HEK293T (cell line): ENCODE results near the gene CDC25C.

ENCODE experiments used
- CTCF ChIA-PET: fragments of 350-600 bp; formaldehyde crosslinking; extraction: SDS; loops from one replicate; lab custom pipeline; 2021; ENCODE audit warnings: antibody characterized with exemption, inconsistent platforms; lab: Yijun Ruan, JAX
- POLR2A ChIA-PET: fragments of 350-600 bp; formaldehyde crosslinking; extraction: SDS; loops from one replicate; lab custom pipeline; 2020; ENCODE audit warnings: antibody characterized with exemption, inconsistent platforms; lab: Yijun Ruan, JAX
- DNase-seq: peaks from one replicate; pipeline ENCODE4 v3.0.0; 2012; ENCODE audit warnings: mixed read lengths; ENCODE audit errors: extremely low spot score
- ARNT ChIP-seq: fragments of 450-650 bp; IDR thresholded peaks from 2 replicates; pipeline ENCODE4 v1.6.1; 2017; ENCODE audit warnings: mild to moderate bottlenecking
- BHLHE40 ChIP-seq: fragments of 450-650 bp; IDR thresholded peaks from 2 replicates; pipeline ENCODE4 v1.6.1; 2016; ENCODE audit warnings: mild to moderate bottlenecking, moderate library complexity, borderline replicate concordance
- CTBP1 ChIP-seq: fragments of 450-650 bp; IDR thresholded peaks from 2 replicates; pipeline ENCODE4 v1.6.1; 2016; ENCODE audit warnings: borderline replicate concordance
- ELF4 ChIP-seq: fragments of 450-650 bp; IDR thresholded peaks from 2 replicates; pipeline ENCODE4 v1.6.1; 2017; ENCODE audit warnings: antibody characterized with exemption
- FOXA1 ChIP-seq: fragments of 450-650 bp; IDR thresholded peaks from 2 replicates; pipeline ENCODE4 v1.6.1; 2016; ENCODE audit warnings: mild to moderate bottlenecking
- FOXK2 ChIP-seq: fragments of 450-650 bp; IDR thresholded peaks from 2 replicates; pipeline ENCODE4 v1.6.1; 2016; ENCODE audit warnings: mild to moderate bottlenecking
- FOXM1 ChIP-seq: fragments of 450-650 bp; IDR thresholded peaks from 2 replicates; pipeline ENCODE4 v1.6.1; 2017; ENCODE audit warnings: mild to moderate bottlenecking, borderline replicate concordance
- HDGF ChIP-seq: fragments of 450-650 bp; IDR thresholded peaks from 2 replicates; pipeline ENCODE4 v1.6.1; 2017; ENCODE audit warnings: antibody characterized with exemption, borderline replicate concordance
- L3MBTL2 ChIP-seq: fragments of 450-650 bp; conservative IDR thresholded peaks from 2 replicates; pipeline ENCODE4 v1.6.1; 2016; ENCODE audit warnings: mild to moderate bottlenecking
- LEF1 ChIP-seq: fragments of 450-650 bp; IDR thresholded peaks from 2 replicates; pipeline ENCODE4 v1.6.1; 2017; ENCODE audit warnings: mild to moderate bottlenecking, borderline replicate concordance
- NFRKB ChIP-seq: fragments of 450-650 bp; IDR thresholded peaks from 2 replicates; pipeline ENCODE4 v1.6.1; 2016; ENCODE audit warnings: mild to moderate bottlenecking, moderate library complexity
- SP1 ChIP-seq: fragments of 450-650 bp; IDR thresholded peaks from 2 replicates; pipeline ENCODE4 v1.6.1; 2017
- SUZ12 ChIP-seq: fragments of 450-650 bp; IDR thresholded peaks from 2 replicates; pipeline ENCODE4 v1.6.1; 2016; ENCODE audit warnings: mild to moderate bottlenecking
- TARDBP ChIP-seq: fragments of 450-650 bp; IDR thresholded peaks from 2 replicates; pipeline ENCODE4 v1.6.1; 2016
- ZNF384 ChIP-seq: fragments of 450-650 bp; IDR thresholded peaks from 2 replicates; pipeline ENCODE4 v1.6.1; 2016
- TF ChIP-seq, protein P1 (sequence below): fragments of 450-650 bp; IDR thresholded peaks from 2 replicates; pipeline ENCODE4 v1.6.1; 2016

CDC25C gene

DNA sequence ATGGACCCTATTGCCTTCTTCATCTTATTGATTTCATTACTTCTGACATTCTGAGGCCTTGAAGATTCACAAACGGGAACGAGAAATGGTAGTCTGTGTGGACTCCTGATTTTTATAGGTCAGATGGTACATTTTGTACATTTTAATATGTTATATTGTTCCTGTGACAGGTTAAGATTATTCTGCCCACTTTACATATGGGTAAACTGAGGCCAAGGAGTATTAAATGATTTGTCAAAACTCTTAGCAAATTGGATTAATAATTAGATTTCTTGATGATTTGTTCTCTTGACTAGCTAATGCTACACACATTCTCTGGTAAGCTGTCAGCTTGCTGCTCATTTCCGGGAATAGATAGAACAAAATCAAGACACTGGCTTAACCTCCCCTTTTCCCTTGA lies 8.4 kb upstream of the CDC25C start:
- no peak for TF ChIP-seq LEF1
- TF ChIP-seq ARNT = no peak
- TF ChIP-seq, protein P1, sequence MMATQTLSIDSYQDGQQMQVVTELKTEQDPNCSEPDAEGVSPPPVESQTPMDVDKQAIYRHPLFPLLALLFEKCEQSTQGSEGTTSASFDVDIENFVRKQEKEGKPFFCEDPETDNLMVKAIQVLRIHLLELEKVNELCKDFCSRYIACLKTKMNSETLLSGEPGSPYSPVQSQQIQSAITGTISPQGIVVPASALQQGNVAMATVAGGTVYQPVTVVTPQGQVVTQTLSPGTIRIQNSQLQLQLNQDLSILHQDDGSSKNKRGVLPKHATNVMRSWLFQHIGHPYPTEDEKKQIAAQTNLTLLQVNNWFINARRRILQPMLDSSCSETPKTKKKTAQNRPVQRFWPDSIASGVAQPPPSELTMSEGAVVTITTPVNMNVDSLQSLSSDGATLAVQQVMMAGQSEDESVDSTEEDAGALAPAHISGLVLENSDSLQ = no peak
- no peak for TF ChIP-seq CTBP1
- TF ChIP-seq SP1 = no peak
- no peak for TF ChIP-seq FOXM1
- no peak for TF ChIP-seq SUZ12
- TF ChIP-seq NFRKB = no peak
- TF ChIP-seq HDGF = no peak
- no peak for TF ChIP-seq L3MBTL2
- no peak for TF ChIP-seq BHLHE40
- no peak for TF ChIP-seq ZNF384
- TF ChIP-seq ELF4 = no peak
- TF ChIP-seq TARDBP = no peak
- TF ChIP-seq FOXA1 = no peak
- no peak for TF ChIP-seq FOXK2
- ChIA-PET POLR2A (interaction anchor here (0.8 to 8.2 kb wide), 5 partner anchors 9 to 127 kb away, joined by 3 to 124 read pairs (median 4); partner anchors contain the start of genes CDC23, CDC25C and KDM3B), CTCF (interaction anchor here (4.0 kb wide), 1 partner anchor 13 kb away, joined by 39 read pairs; the partner anchor contains the start of gene KDM3B)
- no peak for DNase-seq

DNA sequence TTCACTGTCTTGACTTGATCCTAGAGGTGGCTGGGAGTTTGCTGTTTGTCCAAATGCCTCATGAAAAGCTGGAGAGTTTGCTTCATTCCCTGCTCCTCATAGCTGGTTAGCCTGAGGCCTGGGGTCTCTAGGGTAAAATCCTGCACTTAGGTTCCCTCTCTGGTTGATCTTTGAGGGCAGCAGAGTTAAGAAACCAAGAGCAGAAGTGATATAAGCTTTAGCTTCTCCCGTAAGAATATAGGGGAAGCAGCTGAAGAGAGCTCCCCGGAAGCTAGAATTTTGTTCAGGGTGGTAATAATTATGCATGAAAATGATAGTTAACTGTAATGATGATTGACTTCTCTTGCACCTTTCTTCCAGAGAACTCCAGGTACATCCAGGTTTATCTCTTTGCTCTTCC lies 7.9 kb upstream of the CDC25C start:
- CTCF ChIA-PET = interaction anchor here (4.0 kb wide), 1 partner anchor 13 kb away, joined by 39 read pairs; the partner anchor contains the start of gene KDM3B
- DNase-seq = no peak
- POLR2A ChIA-PET = interaction anchor here (0.9 to 8.2 kb wide), 5 partner anchors 8 to 126 kb away, joined by 3 to 124 read pairs (median 4); partner anchors contain the start of genes CDC23 and KDM3B
- TF ChIP-seq CTBP1 (no peak), ELF4 (no peak), ZNF384 (no peak), ARNT (no peak), LEF1 (no peak), L3MBTL2 (no peak), FOXK2 (no peak), SP1 (no peak), BHLHE40 (no peak), FOXA1 (no peak), SUZ12 (no peak), NFRKB (no peak), FOXM1 (no peak), TARDBP (no peak), HDGF (no peak)
- TF ChIP-seq, protein P1 = no peak

GRCh38 chr5:138339091-138339456 lies 7.5 kb upstream of the CDC25C start:
- CTCF ChIA-PET = interaction anchor here (4.0 kb wide), 1 partner anchor 14 kb away, joined by 39 read pairs; the partner anchor contains the start of gene KDM3B
- POLR2A ChIA-PET = interaction anchor here (0.9 to 8.2 kb wide), 6 partner anchors 8 to 154 kb away, joined by 3 to 124 read pairs (median 4); partner anchors contain the start of genes CDC23 and KDM3B
- TF ChIP-seq SP1 (no peak), TARDBP (no peak)
- no peak for DNase-seq

- POLR2A ChIA-PET = interaction anchor here (0.6 to 8.2 kb wide), 15 partner anchors 9 to 423 kb away, joined by 3 to 124 read pairs (median 4); partner anchors contain the start of genes CDC23, ETF1, KDM3B and KIF20A
- DNase-seq = no peak
- no peak for TF ChIP-seq ZNF384
- 0 out of 2 replicates have a peak, but pooled peaks have one; percentile 38 for TF ChIP-seq HDGF
- TF ChIP-seq NFRKB = no peak
- no peak for TF ChIP-seq FOXM1
- TF ChIP-seq L3MBTL2 = 0 out of 2 replicates have a peak, but pooled peaks have one; percentile 5
- CTCF ChIA-PET = interaction anchor here (4.0 kb wide), 1 partner anchor 14 kb away, joined by 39 read pairs; the partner anchor contains the start of gene KDM3B
These were observed 6.9 kb upstream of the CDC25C start for GRCh38 chr5:138338411-138339090.

GRCh38 chr5:138337685-138338410 lies 6.2 kb upstream of the CDC25C start, which contains the start of gene FAM53C:
TSS of gene FAM53C (plus strand) at chr5:138338266. CDS start at chr5:138341336, 3,070 bp downstream.
- ChIA-PET CTCF (interaction anchor here (0.6 to 4.0 kb wide), 2 partner anchors 15 to 119 kb away, joined by 4 to 39 read pairs; partner anchors contain the start of gene KDM3B), POLR2A (interaction anchor here (0.6 to 8.2 kb wide), 16 partner anchors 8 to 424 kb away, joined by 3 to 124 read pairs (median 4); partner anchors contain the start of genes CDC23, ETF1, KDM3B and KIF20A)
- DNase-seq = peak; percentile 82
- TF ChIP-seq L3MBTL2 (0 out of 2 replicates have a peak, but pooled peaks have one; percentile 24), ZNF384 (no peak), NFRKB (no peak), HDGF (no peak), LEF1 (peak; percentile 43; the same call in 1 of the 2 replicates), ELF4 (peak; percentile 93), FOXM1 (peak; percentile 99), SUZ12 (no peak), SP1 (peak; percentile 14; the same call in 1 of the 2 replicates), TARDBP (no peak), FOXK2 (peak; percentile 98), ARNT (no peak), FOXA1 (no peak), BHLHE40 (peak; percentile 98), CTBP1 (no peak)
- TF ChIP-seq, protein P1 = peak; percentile 35; the same call in 1 of the 2 replicates
